Liver (tissue), 9 donors: ENCODE measurements around the gene TUBA3E. TPM values are rescaled to one million over a fixed set of nuclear protein-coding genes. Genes with fewer than 3 reads are reported as not detected.
"Not testable (repeated sequence)": the region's sequence is repeated elsewhere in the genome, so short reads cannot be mapped to it uniquely, and the experiment has no call there.

Experiments used
- DNase-seq: peaks from one replicate; pipeline ENCODE4 v3.0.0-alpha.2; 2017; ENCODE audit warnings: low spot score
- H3K27ac ChIP-seq, 2 donors: one replicate each; pipeline ENCODE4 v1.7.0; 2013; ENCODE audit warnings: inconsistent platforms in 2 of 2, low read length in 2 of 2, control low read depth in 1 of 2, low read depth in 1 of 2, mild to moderate bottlenecking in 1 of 2
- H3K27me3 ChIP-seq, 4 donors: one replicate each; pipeline versions ENCODE4 v1.6.1 to v1.7.0; 2013; ENCODE audit warnings: low read length in 3 of 4, inconsistent platforms in 1 of 4, mild to moderate bottlenecking in 1 of 4, moderate library complexity in 1 of 4; ENCODE audit not compliant: control insufficient read depth in 4 of 4, insufficient read depth in 4 of 4
- H3K36me3 ChIP-seq, 4 donors: one replicate each; pipeline versions ENCODE4 v1.6.1 to v1.7.0; 2013; ENCODE audit warnings: low read length in 3 of 4, mild to moderate bottlenecking in 3 of 4, low read depth in 1 of 4, moderate library complexity in 1 of 4; ENCODE audit not compliant: control insufficient read depth in 4 of 4, insufficient read depth in 3 of 4
- H3K4me1 ChIP-seq, 4 donors: one replicate each; pipeline versions ENCODE4 v1.6.1 to v1.7.0; 2013; ENCODE audit warnings: low read length in 3 of 4, mild to moderate bottlenecking in 3 of 4, moderate library complexity in 1 of 4; ENCODE audit not compliant: control insufficient read depth in 4 of 4, insufficient read depth in 4 of 4
- H3K4me3 ChIP-seq, 3 donors: one replicate each; pipeline versions ENCODE4 v1.6.1 to v1.7.0; 2013; ENCODE audit warnings: low read length in 3 of 3, control low read depth in 1 of 3, low read depth in 1 of 3, mild to moderate bottlenecking in 1 of 3
- H3K9ac ChIP-seq, 2 donors: one replicate each; pipeline ENCODE4 v1.7.0; 2013; ENCODE audit warnings: low read length in 2 of 2, mild to moderate bottlenecking in 2 of 2, moderate library complexity in 2 of 2, control low read depth in 1 of 2, low read depth in 1 of 2
- H3K9me3 ChIP-seq, 4 donors: one replicate each; pipeline versions ENCODE4 v1.6.1 to v1.7.0; 2013; ENCODE audit warnings: low read length in 3 of 4; ENCODE audit not compliant: control insufficient read depth in 4 of 4
- ATF3 ChIP-seq: IDR thresholded peaks from 2 replicates; pipeline ENCODE4 v1.6.1; 2016; ENCODE audit warnings: antibody characterized with exemption
- CTCF ChIP-seq: fragments of 150-350 bp; IDR thresholded peaks from 2 replicates; pipeline ENCODE4 v1.5.1; 2017; ENCODE audit warnings: improper control_type of control experiment, low read depth, low read length; ENCODE audit not compliant: missing input control
- EGR1 ChIP-seq, 2 donors: IDR thresholded peaks; 2 replicates each; pipeline ENCODE4 v1.6.1; 2016 to 2018; ENCODE audit warnings: antibody characterized with exemption in 2 of 2, low read depth in 2 of 2
- FOXA1 ChIP-seq: IDR thresholded peaks from 2 replicates; pipeline ENCODE4 v1.6.1; 2016; ENCODE audit warnings: antibody characterized with exemption
- FOXA2 ChIP-seq: IDR thresholded peaks from 2 replicates; pipeline ENCODE4 v1.6.1; 2016; ENCODE audit warnings: antibody characterized with exemption
- GABPA ChIP-seq, 2 donors: IDR thresholded peaks in 1 of 2; conservative IDR thresholded peaks in 1 of 2; 2 replicates each; pipeline ENCODE4 v1.6.1; 2016; ENCODE audit warnings: antibody characterized with exemption in 2 of 2, mild to moderate bottlenecking in 1 of 2, moderate library complexity in 1 of 2
- HNF4A ChIP-seq, 2 donors: conservative IDR thresholded peaks; 2 replicates each; pipeline ENCODE4 v1.6.1; 2016; ENCODE audit warnings: antibody characterized with exemption in 2 of 2, mild to moderate bottlenecking in 2 of 2
- HNF4G ChIP-seq: IDR thresholded peaks from 2 replicates; pipeline ENCODE4 v1.6.1; 2016; ENCODE audit warnings: antibody characterized with exemption
- NR2F2 ChIP-seq: IDR thresholded peaks from 2 replicates; pipeline ENCODE4 v1.6.1; 2016; ENCODE audit warnings: antibody characterized with exemption
- RAD21 ChIP-seq, 2 donors: IDR thresholded peaks; 2 replicates each; pipeline ENCODE4 v1.6.1; 2016; ENCODE audit warnings: antibody characterized with exemption in 2 of 2, mild to moderate bottlenecking in 2 of 2
- RXRA ChIP-seq, 2 donors: IDR thresholded peaks; 2 replicates each; pipeline ENCODE4 v1.6.1; 2017 to 2018; ENCODE audit warnings: antibody characterized with exemption in 2 of 2, mild to moderate bottlenecking in 1 of 2
- SP1 ChIP-seq: IDR thresholded peaks from 2 replicates; pipeline ENCODE4 v1.6.1; 2018; ENCODE audit warnings: antibody characterized with exemption, mild to moderate bottlenecking
- TAF1 ChIP-seq: conservative IDR thresholded peaks from 2 replicates; pipeline ENCODE4 v1.6.1; 2016; ENCODE audit warnings: antibody characterized with exemption, mild to moderate bottlenecking
- YY1 ChIP-seq: IDR thresholded peaks from 2 replicates; pipeline ENCODE4 v1.6.1; 2016; ENCODE audit warnings: antibody characterized with exemption, mild to moderate bottlenecking
- WGBS: extraction: QIAGEN DNeasy Blood & Tissue Kit; methylation state at CpG from one replicate; pipeline ENCODE4 v1.1.7; 2013; 5-methylcytosine and 5-hydroxymethylcytosine counted together
- polyA plus RNA-seq, 2 donors: library from polyadenylated mRNA; stranded (reverse) in 1 of 2; unstranded in 1 of 2; fragments of 200-250 nt in 1 of 2; fragments of >200 nt in 1 of 2; fragmentation: Nextera tagmentation in 1 of 2; extraction: Ambion mirVana in 1 of 2; gene quantifications; one replicate each; pipeline versions ENCODE4 v1.2.1 to v1.2.3, GENCODE V29; 2013 to 2015
- total RNA-seq, 2 donors: library from RNA; depleted of rRNA; stranded (reverse); fragments of >200 nt; gene quantifications; one replicate each; pipeline ENCODE4 v1.2.3, GENCODE V29; 2014
- TF ChIP-seq, protein P1 (sequence below): IDR thresholded peaks from 2 replicates; pipeline ENCODE4 v1.6.1; 2016; ENCODE audit warnings: antibody characterized with exemption
- TF ChIP-seq, protein P2 (sequence below): IDR thresholded peaks from 2 replicates; pipeline ENCODE4 v1.6.1; 2016; ENCODE audit warnings: antibody characterized with exemption
- donor health status: healthy.
- donor health status: healthy.
- donor health status: healthy.
- donor health status: healthy.
- donor health status: healthy.

The TUBA3E gene
- total and polyA plus RNA-seq, 4 donors, result 0.05 to 0.31 TPM; not detected in 2

GRCh38 chr2:130190237-130190636 lies 8.0 kb downstream of the TUBA3E start:
- 92% methylated on average over 15 of the region's 15 CpGs for WGBS
- H3K9me3 ChIP-seq, result no peaks in the 10 kb centered on the region
- H3K27me3 ChIP-seq, result no peaks in the 10 kb centered on the region
- H3K4me1 ChIP-seq, result no peaks in the 10 kb centered on the region
- peaks cover 2 to 3% (median 3%) of the 10 kb centered on the region in 4 donors for H3K36me3 ChIP-seq
- TF ChIP-seq TAF1, result no peak
- no peak for TF ChIP-seq NR2F2
- TF ChIP-seq ATF3, result no peak
- no peak for TF ChIP-seq HNF4G
- no peak for TF ChIP-seq HNF4A (conservative IDR thresholded peaks at IDR 0.05)
- TF ChIP-seq, protein P1, sequence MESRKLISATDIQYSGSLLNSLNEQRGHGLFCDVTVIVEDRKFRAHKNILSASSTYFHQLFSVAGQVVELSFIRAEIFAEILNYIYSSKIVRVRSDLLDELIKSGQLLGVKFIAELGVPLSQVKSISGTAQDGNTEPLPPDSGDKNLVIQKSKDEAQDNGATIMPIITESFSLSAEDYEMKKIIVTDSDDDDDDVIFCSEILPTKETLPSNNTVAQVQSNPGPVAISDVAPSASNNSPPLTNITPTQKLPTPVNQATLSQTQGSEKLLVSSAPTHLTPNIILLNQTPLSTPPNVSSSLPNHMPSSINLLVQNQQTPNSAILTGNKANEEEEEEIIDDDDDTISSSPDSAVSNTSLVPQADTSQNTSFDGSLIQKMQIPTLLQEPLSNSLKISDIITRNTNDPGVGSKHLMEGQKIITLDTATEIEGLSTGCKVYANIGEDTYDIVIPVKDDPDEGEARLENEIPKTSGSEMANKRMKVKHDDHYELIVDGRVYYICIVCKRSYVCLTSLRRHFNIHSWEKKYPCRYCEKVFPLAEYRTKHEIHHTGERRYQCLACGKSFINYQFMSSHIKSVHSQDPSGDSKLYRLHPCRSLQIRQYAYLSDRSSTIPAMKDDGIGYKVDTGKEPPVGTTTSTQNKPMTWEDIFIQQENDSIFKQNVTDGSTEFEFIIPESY, result no peak
- no peak for TF ChIP-seq RAD21 (IDR thresholded peaks at IDR 0.05)
- TF ChIP-seq EGR1 (IDR thresholded peaks at IDR 0.05; ENCODE audit: low read depth in 2 of 2), result no peak
- no peak for DNase-seq
- no peak overlapping the region for H3K27ac ChIP-seq
- H3K9ac ChIP-seq, result no peak overlapping the region
- H3K4me3 ChIP-seq, result no peak overlapping the region

- not testable (repeated sequence) for DNase-seq
- 91% methylated on average over 4 of the region's 4 CpGs for WGBS
These were observed 9.3 kb downstream of the TUBA3E start for GRCh38 chr2:130188958-130189357.

DNA sequence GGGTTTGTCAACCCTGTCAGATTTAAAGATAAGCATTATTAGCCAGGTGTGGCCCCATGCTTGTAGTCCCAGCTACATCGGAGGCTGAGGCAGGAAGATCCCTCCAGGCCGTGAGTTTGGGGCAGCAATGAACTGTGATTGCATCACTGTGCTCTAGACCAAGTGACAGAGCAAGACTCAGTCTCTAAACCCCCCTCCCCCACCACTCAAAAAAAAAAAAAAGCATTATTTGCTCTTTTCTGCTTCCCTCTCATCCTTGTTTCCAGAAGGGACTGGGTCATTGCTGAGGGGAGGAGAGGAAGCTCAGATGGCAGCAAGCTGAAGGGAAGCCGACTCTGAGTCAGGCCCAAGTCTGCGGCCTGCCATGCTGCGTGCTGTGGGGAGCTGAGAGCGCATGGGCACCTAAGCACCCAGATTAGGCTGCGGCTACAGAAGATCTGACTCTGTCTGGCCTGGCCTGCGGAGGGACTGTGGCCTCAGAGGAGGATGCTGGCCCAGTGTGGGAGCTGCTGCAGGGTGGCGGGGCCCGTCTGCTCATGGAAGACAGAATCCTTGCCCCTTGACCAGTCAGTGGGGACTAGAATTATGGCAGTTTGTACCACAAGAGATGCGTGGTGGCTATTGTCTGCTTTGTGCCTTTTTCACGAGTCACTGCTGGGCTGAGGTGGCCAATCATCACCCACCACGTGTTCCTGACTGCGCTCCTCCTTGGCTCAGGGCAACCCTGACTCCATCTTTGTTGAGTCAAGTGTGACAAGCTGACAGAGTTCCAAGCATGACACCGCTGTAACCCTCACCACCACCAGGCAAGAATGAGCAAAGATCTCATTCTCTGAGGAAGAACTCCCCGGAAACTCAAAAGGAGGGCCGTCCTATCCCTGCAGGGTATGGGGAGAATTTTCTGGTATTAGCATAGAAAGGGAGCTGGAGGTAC lies 10.1 kb downstream of the TUBA3E start:
- H3K9ac ChIP-seq, H3K9me3 ChIP-seq, H3K36me3 ChIP-seq, H3K27me3 ChIP-seq, H3K4me1 ChIP-seq, DNase-seq, H3K4me3 ChIP-seq, H3K27ac ChIP-seq: not testable (repeated sequence)
- 95% methylated on average over 17 of the region's 17 CpGs for WGBS

More at GRCh38 chr2:130188958-130189357, 9.3 kb downstream of the TUBA3E start:
- H3K27me3 ChIP-seq, H3K4me3 ChIP-seq, H3K4me1 ChIP-seq, H3K27ac ChIP-seq, H3K9ac ChIP-seq, H3K9me3 ChIP-seq, H3K36me3 ChIP-seq: not testable (repeated sequence)

DNA sequence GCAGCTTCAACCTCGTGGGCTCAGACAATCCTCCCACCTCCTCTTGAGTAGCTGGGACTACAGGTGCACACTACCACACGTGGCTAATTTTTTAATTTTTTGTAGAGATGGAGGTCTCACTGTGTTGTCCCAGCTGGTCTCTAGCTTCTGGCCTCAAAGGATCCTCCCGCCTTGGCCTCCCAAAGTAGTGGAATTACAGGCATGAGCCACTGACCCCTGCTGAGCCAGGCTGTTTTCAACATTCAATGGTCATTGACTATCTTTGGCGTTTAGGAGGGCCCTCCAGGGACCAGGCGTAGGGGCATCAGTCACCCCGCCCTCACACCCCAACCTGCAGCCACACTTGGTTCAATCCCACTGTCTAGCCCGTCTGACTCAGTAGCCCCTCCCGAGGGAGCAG lies 11.0 kb downstream of the TUBA3E start:
- no peak overlapping the region for H3K4me3 ChIP-seq
- H3K36me3 ChIP-seq, result peaks cover 2 to 3% (median 3%) of the 10 kb centered on the region in 4 donors
- H3K9me3 ChIP-seq, result no peaks in the 10 kb centered on the region
- no peak overlapping the region for H3K9ac ChIP-seq
- no peaks in the 10 kb centered on the region for H3K27me3 ChIP-seq
- peaks cover 0 to 13% (median 7%) of the 10 kb centered on the region in 4 donors for H3K4me1 ChIP-seq
- no peak for DNase-seq
- H3K27ac ChIP-seq, result no peak overlapping the region
- WGBS, result 92% methylated on average over 8 of the region's 8 CpGs
- TF ChIP-seq HNF4A (conservative IDR thresholded peaks at IDR 0.05), result no peak
- TF ChIP-seq FOXA2, result no peak
- TF ChIP-seq, protein P2, sequence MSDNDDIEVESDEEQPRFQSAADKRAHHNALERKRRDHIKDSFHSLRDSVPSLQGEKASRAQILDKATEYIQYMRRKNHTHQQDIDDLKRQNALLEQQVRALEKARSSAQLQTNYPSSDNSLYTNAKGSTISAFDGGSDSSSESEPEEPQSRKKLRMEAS, result no peak
- no peak for TF ChIP-seq YY1
- TF ChIP-seq, protein P1, result no peak
- TF ChIP-seq FOXA1, result no peak
- TF ChIP-seq RAD21 (IDR thresholded peaks at IDR 0.05), result no peak
- no peak for TF ChIP-seq RXRA (IDR thresholded peaks at IDR 0.05)
- no peak for TF ChIP-seq HNF4G
- TF ChIP-seq TAF1, result no peak
- no peak for TF ChIP-seq SP1
- no peak for TF ChIP-seq CTCF
- no peak for TF ChIP-seq NR2F2
- no peak for TF ChIP-seq EGR1 (IDR thresholded peaks at IDR 0.05; ENCODE audit: low read depth in 2 of 2)
- TF ChIP-seq GABPA (IDR thresholded peaks at IDR 0.05 in 1 of 2, conservative IDR thresholded peaks at IDR 0.05 in 1 of 2), result no peak
